Rectal smooth muscle tissue (tissue), 1 donor: Measurements from ENCODE around the gene ST3GAL6.

ENCODE experiments used
- H3K27ac ChIP-seq: one replicate; pipeline ENCODE4 v1.7.0; 2013; ENCODE audit warnings: low read depth, low read length, inconsistent platforms
- H3K27me3 ChIP-seq: one replicate; pipeline ENCODE4 v1.7.0; 2013; ENCODE audit warnings: low read length; ENCODE audit not compliant: control insufficient read depth, insufficient read depth
- H3K36me3 ChIP-seq: one replicate; pipeline ENCODE4 v1.7.0; 2013; ENCODE audit warnings: low read length; ENCODE audit not compliant: control insufficient read depth, insufficient read depth
- H3K4me1 ChIP-seq: one replicate; pipeline ENCODE4 v1.7.0; 2013; ENCODE audit warnings: low read length; ENCODE audit not compliant: control insufficient read depth, insufficient read depth
- H3K4me3 ChIP-seq: one replicate; pipeline ENCODE4 v1.7.0; 2013; ENCODE audit warnings: low read length
- H3K9ac ChIP-seq: one replicate; pipeline ENCODE4 v1.7.0; 2013; ENCODE audit warnings: low read length

Gene ST3GAL6

GRCh38 chr3:98800401-98800800, 37.3 kb downstream of the ST3GAL6 start:
- Histone ChIP-seq H3K36me3 (peaks cover 2% of the 10 kb centered on the region), H3K9ac (no peak overlapping the region), H3K4me1 (no peaks in the 10 kb centered on the region), H3K27me3 (no peaks in the 10 kb centered on the region), H3K27ac (no peak overlapping the region), H3K4me3 (no peak overlapping the region)

- H3K4me1 ChIP-seq = no peaks in the 10 kb centered on the region
- H3K9ac ChIP-seq = no peak overlapping the region
- no peak overlapping the region for H3K4me3 ChIP-seq
- H3K27ac ChIP-seq = no peak overlapping the region
- no peaks in the 10 kb centered on the region for H3K27me3 ChIP-seq
- H3K36me3 ChIP-seq = peaks cover 2% of the 10 kb centered on the region
Observed at GRCh38 chr3:98801043-98801747, 38.1 kb downstream of the ST3GAL6 start.

GRCh38 chr3:98805571-98805970, 42.4 kb downstream of the ST3GAL6 start:
- H3K36me3 ChIP-seq = no peaks in the 10 kb centered on the region
- H3K9ac ChIP-seq = no peak overlapping the region
- H3K4me3 ChIP-seq = no peak overlapping the region
- H3K27me3 ChIP-seq = no peaks in the 10 kb centered on the region
- no peaks in the 10 kb centered on the region for H3K4me1 ChIP-seq
- H3K27ac ChIP-seq = no peak overlapping the region

GRCh38 chr3:98806521-98806920, 43.4 kb downstream of the ST3GAL6 start:
- Histone ChIP-seq H3K27ac (no peak overlapping the region), H3K4me3 (no peak overlapping the region), H3K36me3 (no peaks in the 10 kb centered on the region), H3K9ac (no peak overlapping the region), H3K4me1 (no peaks in the 10 kb centered on the region), H3K27me3 (no peaks in the 10 kb centered on the region)

GRCh38 chr3:98807011-98807410, 43.9 kb downstream of the ST3GAL6 start:
- Histone ChIP-seq H3K36me3 (no peaks in the 10 kb centered on the region), H3K9ac (no peak overlapping the region), H3K27ac (no peak overlapping the region), H3K4me3 (no peak overlapping the region), H3K27me3 (no peaks in the 10 kb centered on the region), H3K4me1 (no peaks in the 10 kb centered on the region)

- H3K27ac ChIP-seq = no peak overlapping the region
- no peaks in the 10 kb centered on the region for H3K27me3 ChIP-seq
- H3K4me1 ChIP-seq = no peaks in the 10 kb centered on the region
- H3K9ac ChIP-seq = no peak overlapping the region
- no peaks in the 10 kb centered on the region for H3K36me3 ChIP-seq
- H3K4me3 ChIP-seq = no peak overlapping the region
Observed at GRCh38 chr3:98807561-98807960, 44.4 kb downstream of the ST3GAL6 start.

GRCh38 chr3:98808071-98808470, 44.9 kb downstream of the ST3GAL6 start:
- no peak overlapping the region for H3K9ac ChIP-seq
- H3K4me3 ChIP-seq = no peak overlapping the region
- H3K4me1 ChIP-seq = no peaks in the 10 kb centered on the region
- H3K27ac ChIP-seq = no peak overlapping the region
- no peaks in the 10 kb centered on the region for H3K36me3 ChIP-seq
- no peaks in the 10 kb centered on the region for H3K27me3 ChIP-seq

GRCh38 chr3:98809557-98809956, 46.4 kb downstream of the ST3GAL6 start:
- Histone ChIP-seq H3K36me3 (no peaks in the 10 kb centered on the region), H3K27ac (no peak overlapping the region), H3K4me3 (no peak overlapping the region), H3K9ac (no peak overlapping the region), H3K27me3 (no peaks in the 10 kb centered on the region), H3K4me1 (no peaks in the 10 kb centered on the region)

- Histone ChIP-seq H3K4me1 (no peaks in the 10 kb centered on the region), H3K36me3 (no peaks in the 10 kb centered on the region), H3K27ac (no peak overlapping the region), H3K4me3 (no peak overlapping the region), H3K9ac (no peak overlapping the region), H3K27me3 (no peaks in the 10 kb centered on the region)
Observed at GRCh38 chr3:98811048-98811447, 47.9 kb downstream of the ST3GAL6 start.

- H3K9ac ChIP-seq = no peak overlapping the region
- no peak overlapping the region for H3K4me3 ChIP-seq
- no peaks in the 10 kb centered on the region for H3K4me1 ChIP-seq
- H3K27ac ChIP-seq = no peak overlapping the region
- no peaks in the 10 kb centered on the region for H3K36me3 ChIP-seq
- no peaks in the 10 kb centered on the region for H3K27me3 ChIP-seq
Observed at GRCh38 chr3:98812851-98813374, 49.8 kb downstream of the ST3GAL6 start.

GRCh38 chr3:98814817-98815420, 51.8 kb downstream of the ST3GAL6 start:
- H3K4me1 ChIP-seq = no peaks in the 10 kb centered on the region
- no peaks in the 10 kb centered on the region for H3K27me3 ChIP-seq
- H3K36me3 ChIP-seq = no peaks in the 10 kb centered on the region
- H3K9ac ChIP-seq = no peak overlapping the region
- no peak overlapping the region for H3K27ac ChIP-seq
- H3K4me3 ChIP-seq = no peak overlapping the region

- no peak overlapping the region for H3K9ac ChIP-seq
Observed at GRCh38 chr3:98817547-98818041, 54.5 kb downstream of the ST3GAL6 start.

GRCh38 chr3:98821063-98821462, 57.9 kb downstream of the ST3GAL6 start:
- H3K27me3 ChIP-seq = no peaks in the 10 kb centered on the region
- no peak overlapping the region for H3K27ac ChIP-seq
- H3K9ac ChIP-seq = no peak overlapping the region
- no peaks in the 10 kb centered on the region for H3K36me3 ChIP-seq
- H3K4me1 ChIP-seq = no peaks in the 10 kb centered on the region
- no peak overlapping the region for H3K4me3 ChIP-seq

More at GRCh38 chr3:98817547-98818041, 54.5 kb downstream of the ST3GAL6 start:
- Histone ChIP-seq H3K4me1 (no peaks in the 10 kb centered on the region), H3K27ac (no peak overlapping the region), H3K36me3 (no peaks in the 10 kb centered on the region), H3K27me3 (no peaks in the 10 kb centered on the region), H3K4me3 (no peak overlapping the region)
